Activated CD4-positive, alpha-beta memory T cell treated with anti-CD3 and anti-CD28 coated beads for 36 hours (primary cell): Measurements from ENCODE around the gene GSTCD. TPM values are rescaled to one million over a fixed set of nuclear protein-coding genes. Genes with fewer than 3 reads are reported as not detected.
"Not testable (repeated sequence)": the region's sequence is repeated elsewhere in the genome, so short reads cannot be mapped to it uniquely, and the experiment has no call there.

Source experiments
- CTCF ChIA-PET: fragments of 350-600 bp; sonication (Branson Sonifier 250); formaldehyde crosslinking; loops from one replicate; lab custom pipeline; 2021; ENCODE audit warnings: antibody characterized with exemption, inconsistent platforms; lab: Charles Lee
- POLR2A ChIA-PET: fragments of 350-600 bp; sonication (Branson Sonifier 250); formaldehyde crosslinking; loops from one replicate; lab custom pipeline; 2021; ENCODE audit warnings: antibody characterized with exemption; lab: Charles Lee
- DNase-seq: peaks from one replicate; pipeline ENCODE4 v3.0.0-alpha.2; 2020
- H3K27ac Mint-ChIP-seq: one replicate; pipeline ENCODE4 v1.8.0; 2021; ENCODE audit warnings: mixed read lengths
- H3K27me3 Mint-ChIP-seq: one replicate; pipeline ENCODE4 v1.8.0; 2021; ENCODE audit warnings: mixed read lengths
- H3K36me3 Mint-ChIP-seq: one replicate; pipeline ENCODE4 v1.8.0; 2021; ENCODE audit warnings: mixed read lengths
- H3K4me1 Mint-ChIP-seq: one replicate; pipeline ENCODE4 v1.8.0; 2021; ENCODE audit warnings: low read depth, mixed read lengths
- H3K4me3 Mint-ChIP-seq: one replicate; pipeline ENCODE4 v1.8.0; 2021; ENCODE audit warnings: mild to moderate bottlenecking, mixed read lengths
- H3K9me3 Mint-ChIP-seq: one replicate; pipeline ENCODE4 v1.8.0; 2021; ENCODE audit warnings: mixed read lengths
- intact Hi-C: fragments of 100-400 bp; cut with micrococcal nuclease; formaldehyde crosslinking; loops from one replicate; pipeline ENCODE4 v1.15.1; 2023
- total RNA-seq, 2 experiments: library from RNA; stranded (reverse); gene quantifications; one replicate each; pipeline ENCODE4 v1.2.3, GENCODE V29; 2021

GSTCD gene
- total RNA-seq, 2 experiments from 2014 or later: 15.2 to 16.7 TPM

DNA sequence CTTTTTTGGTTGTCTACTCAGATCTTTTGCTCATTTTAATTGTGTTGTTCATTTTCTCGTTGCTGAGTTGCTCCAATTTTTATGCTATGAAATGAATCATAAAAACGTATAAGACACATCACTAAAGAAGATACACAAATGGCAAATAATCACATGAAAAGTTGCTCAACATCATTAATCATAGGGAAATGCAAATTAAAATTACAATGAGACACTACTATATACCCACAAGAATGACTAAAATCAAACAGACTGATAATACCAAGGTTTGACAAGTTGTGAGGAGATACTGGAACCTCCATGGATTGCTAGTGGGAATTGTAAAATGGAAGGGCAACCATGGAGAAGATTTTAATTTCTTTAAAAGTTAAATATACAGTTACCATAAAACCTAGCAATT, 17.0 kb downstream of the GSTCD start:
- DNase-seq: no peak
- Mint-ChIP-seq H3K9me3 (peaks cover 7% of the 10 kb centered on the region), H3K27me3 (no peaks in the 10 kb centered on the region), H3K36me3 (peaks cover 18% of the 10 kb centered on the region), H3K4me1 (no peaks in the 10 kb centered on the region), H3K27ac (no peak overlapping the region), H3K4me3 (no peak overlapping the region)
- intact Hi-C loops: no loop called here
- POLR2A ChIA-PET: no interaction called here
- CTCF ChIA-PET: no interaction called here

DNA sequence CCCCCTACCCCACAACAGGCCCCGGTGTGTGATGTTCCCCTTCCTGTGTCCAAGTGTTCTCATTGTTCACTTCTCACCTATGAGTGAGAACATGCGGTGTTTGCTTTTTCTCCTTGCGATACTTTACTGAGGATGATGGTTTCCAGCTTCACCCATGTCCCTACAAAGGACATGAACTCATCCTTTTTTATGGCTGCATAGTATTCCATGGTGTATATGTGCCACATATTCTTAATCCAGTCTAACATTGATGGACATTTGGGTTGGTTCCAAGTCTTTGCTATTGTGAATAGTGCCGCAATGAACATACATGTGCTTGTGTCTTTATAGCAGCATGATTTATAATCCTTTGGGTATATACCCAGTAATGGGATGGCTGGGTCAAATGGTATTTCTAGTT, 21.3 kb downstream of the GSTCD start:
- Mint-ChIP-seq H3K36me3 (peaks cover 49% of the 10 kb centered on the region), H3K9me3 (peaks cover 23% of the 10 kb centered on the region)
- H3K4me1 Mint-ChIP-seq, intact Hi-C loops, CTCF ChIA-PET, H3K27me3 Mint-ChIP-seq, DNase-seq, H3K4me3 Mint-ChIP-seq, POLR2A ChIA-PET, H3K27ac Mint-ChIP-seq: not testable (repeated sequence)

GRCh38 chr4:105735217-105735616, 26.6 kb downstream of the GSTCD start:
- H3K27me3 Mint-ChIP-seq, POLR2A ChIA-PET, DNase-seq, H3K4me3 Mint-ChIP-seq, CTCF ChIA-PET, intact Hi-C loops, H3K27ac Mint-ChIP-seq, H3K4me1 Mint-ChIP-seq: not testable (repeated sequence)
- H3K9me3 Mint-ChIP-seq: peaks cover 49% of the 10 kb centered on the region
- H3K36me3 Mint-ChIP-seq: peaks cover 80% of the 10 kb centered on the region

DNA sequence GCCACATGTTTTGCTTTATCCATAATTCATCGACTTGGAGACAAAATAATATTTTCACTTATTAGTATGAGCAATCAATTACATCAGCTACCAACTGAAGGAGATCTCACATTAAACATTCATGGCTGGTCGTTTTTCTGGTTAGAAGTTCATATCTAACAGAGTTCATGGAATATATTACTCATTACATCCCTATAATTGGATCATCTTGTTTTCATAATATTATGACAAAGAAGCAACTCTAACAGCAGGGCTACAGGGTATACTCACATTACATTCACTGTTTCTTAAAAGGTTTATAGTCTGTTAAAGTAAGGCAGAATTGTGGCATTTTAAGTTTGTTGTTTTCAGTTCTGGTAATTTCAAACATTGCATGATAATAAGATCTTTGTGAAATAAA, 33.0 kb downstream of the GSTCD start:
- no peak for DNase-seq
- H3K27ac Mint-ChIP-seq: no peak overlapping the region
- H3K27me3 Mint-ChIP-seq: no peaks in the 10 kb centered on the region
- H3K4me1 Mint-ChIP-seq: no peaks in the 10 kb centered on the region
- ChIA-PET CTCF (no interaction called here), POLR2A (no interaction called here)
- H3K9me3 Mint-ChIP-seq: peaks cover 24% of the 10 kb centered on the region
- no peak overlapping the region for H3K4me3 Mint-ChIP-seq
- intact Hi-C loops: no loop called here
- H3K36me3 Mint-ChIP-seq: peaks cover 42% of the 10 kb centered on the region

DNA sequence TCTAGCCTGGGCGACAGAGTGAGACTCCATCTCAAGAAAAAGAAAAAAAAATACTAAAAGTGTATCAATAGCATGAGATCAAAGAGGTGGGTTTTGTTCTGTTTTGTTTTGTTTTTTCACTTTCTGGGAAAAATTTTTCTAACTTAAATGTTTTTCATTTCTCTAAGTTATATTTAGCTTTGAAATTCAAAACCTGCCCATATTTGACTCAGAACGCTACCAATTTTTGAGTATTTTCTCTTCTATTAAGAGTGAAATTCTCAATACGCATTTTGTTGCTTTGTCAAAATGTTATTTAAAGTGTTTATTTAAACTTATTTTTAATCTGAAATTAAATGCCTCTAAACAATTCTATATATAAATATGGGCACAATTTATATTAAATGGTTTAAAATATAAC, 39.6 kb downstream of the GSTCD start:
- H3K4me3 Mint-ChIP-seq: no peak overlapping the region
- intact Hi-C loops: no loop called here
- CTCF ChIA-PET: no interaction called here

DNA sequence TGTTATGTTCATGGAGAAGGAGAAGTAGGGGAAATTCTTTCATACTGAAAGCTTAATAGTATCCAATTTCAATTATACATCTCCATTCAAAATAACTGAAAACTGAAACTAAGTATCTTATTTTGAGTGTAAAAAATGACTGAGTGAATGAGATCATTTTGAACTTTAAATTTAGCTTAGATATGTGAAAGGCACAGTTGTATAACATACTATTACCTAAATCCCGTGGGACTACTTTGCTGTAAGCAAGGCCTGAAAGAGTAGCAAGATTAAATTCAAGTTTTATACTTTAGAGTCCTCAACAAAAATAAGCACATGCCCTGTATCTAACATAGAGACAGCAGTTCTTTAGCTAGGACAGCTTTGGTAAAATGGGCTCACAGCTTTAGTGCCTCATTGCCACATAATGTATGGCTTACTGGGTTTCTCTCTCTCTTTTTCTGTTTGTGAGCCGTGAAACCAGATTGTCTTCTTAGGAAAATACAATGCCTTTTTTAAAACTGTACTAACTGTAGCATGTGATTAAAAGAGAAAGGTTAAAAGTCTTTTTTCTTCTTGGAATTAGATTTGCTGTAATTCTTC, 43.2 kb downstream of the GSTCD start:
- no peak overlapping the region for H3K27ac Mint-ChIP-seq
- no peaks in the 10 kb centered on the region for H3K9me3 Mint-ChIP-seq
- intact Hi-C loops: no loop called here
- H3K4me3 Mint-ChIP-seq: no peak overlapping the region
- H3K36me3 Mint-ChIP-seq: no peaks in the 10 kb centered on the region
- no peaks in the 10 kb centered on the region for H3K4me1 Mint-ChIP-seq
- POLR2A ChIA-PET: no interaction called here
- CTCF ChIA-PET: no interaction called here
- no peaks in the 10 kb centered on the region for H3K27me3 Mint-ChIP-seq
- DNase-seq: no peak

More for the DNA sequence above, 39.6 kb downstream of the GSTCD start:
- Mint-ChIP-seq H3K27me3 (no peaks in the 10 kb centered on the region), H3K4me1 (no peaks in the 10 kb centered on the region), H3K36me3 (peaks cover 2% of the 10 kb centered on the region), H3K9me3 (no peaks in the 10 kb centered on the region), H3K27ac (no peak overlapping the region)
- POLR2A ChIA-PET: interaction anchor here (0.7 kb wide), 1 partner anchor 279 kb away, joined by 4 read pairs; no protein-coding TSS in a partner anchor
- no peak for DNase-seq

GRCh38 chr4:105753361-105753760, 44.8 kb downstream of the GSTCD start:
- ChIA-PET CTCF (no interaction called here), POLR2A (no interaction called here)
- Mint-ChIP-seq H3K4me3 (no peak overlapping the region), H3K36me3 (no peaks in the 10 kb centered on the region), H3K9me3 (no peaks in the 10 kb centered on the region), H3K27ac (no peak overlapping the region), H3K4me1 (no peaks in the 10 kb centered on the region), H3K27me3 (no peaks in the 10 kb centered on the region)
- DNase-seq: no peak
- intact Hi-C loops: no loop called here

DNA sequence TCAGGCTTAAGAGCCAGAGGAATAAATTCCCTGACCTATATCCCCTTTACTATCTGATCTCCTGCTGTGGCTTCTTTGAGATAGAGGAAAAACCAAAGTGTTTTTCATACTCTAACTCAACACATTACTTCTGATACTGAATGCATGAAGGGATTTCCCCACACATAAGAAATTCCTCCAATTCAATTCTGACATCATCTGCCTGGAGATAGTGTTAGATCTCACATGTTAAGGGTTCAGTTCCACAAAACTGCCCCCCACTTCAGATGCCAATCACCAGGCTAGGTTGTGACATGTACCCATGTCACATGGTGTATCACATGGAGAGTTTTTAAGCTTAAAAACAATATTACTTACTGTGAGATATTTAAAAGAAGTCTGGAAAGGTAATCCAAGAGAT, 46.8 kb downstream of the GSTCD start:
- intact Hi-C loops: no loop called here
- no peaks in the 10 kb centered on the region for H3K4me1 Mint-ChIP-seq

DNA sequence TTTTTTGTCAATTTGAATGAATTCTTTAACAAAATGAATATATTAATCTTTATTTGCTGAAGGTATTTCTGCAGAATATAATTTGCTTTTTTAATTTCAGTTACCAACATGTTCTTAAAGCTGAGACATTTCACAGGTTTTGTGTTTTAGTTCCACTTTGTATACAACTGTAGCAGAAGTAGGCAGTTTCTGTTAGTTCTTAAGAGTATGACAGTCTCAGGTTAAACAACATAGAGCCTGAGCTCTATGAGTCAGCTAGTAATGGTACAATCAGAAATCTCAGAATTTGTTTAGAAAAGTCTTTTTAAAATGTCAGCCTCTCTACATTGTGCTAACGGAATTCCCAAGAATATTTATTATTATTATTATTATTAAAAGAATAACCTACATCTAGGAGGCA, 50.4 kb downstream of the GSTCD start:
- no peak overlapping the region for H3K27ac Mint-ChIP-seq
- intact Hi-C loops: no loop called here
- no peaks in the 10 kb centered on the region for H3K36me3 Mint-ChIP-seq
- H3K4me1 Mint-ChIP-seq: no peaks in the 10 kb centered on the region
- no peaks in the 10 kb centered on the region for H3K9me3 Mint-ChIP-seq
- no peak overlapping the region for H3K4me3 Mint-ChIP-seq
- H3K27me3 Mint-ChIP-seq: no peaks in the 10 kb centered on the region
- no peak for DNase-seq
- ChIA-PET CTCF (no interaction called here), POLR2A (no interaction called here)

More for the DNA sequence above, 46.8 kb downstream of the GSTCD start:
- no peak overlapping the region for H3K4me3 Mint-ChIP-seq
- H3K9me3 Mint-ChIP-seq: no peaks in the 10 kb centered on the region
- CTCF ChIA-PET: no interaction called here
- H3K36me3 Mint-ChIP-seq: no peaks in the 10 kb centered on the region
- H3K27ac Mint-ChIP-seq: no peak overlapping the region
- DNase-seq: no peak
- POLR2A ChIA-PET: no interaction called here
- no peaks in the 10 kb centered on the region for H3K27me3 Mint-ChIP-seq

GRCh38 chr4:105765690-105766407, 57.3 kb downstream of the GSTCD start:
- Mint-ChIP-seq H3K27me3 (no peaks in the 10 kb centered on the region), H3K27ac (no peak overlapping the region), H3K4me1 (no peaks in the 10 kb centered on the region), H3K36me3 (peaks cover 11% of the 10 kb centered on the region), H3K9me3 (peaks cover 10% of the 10 kb centered on the region), H3K4me3 (no peak overlapping the region)
- CTCF ChIA-PET: no interaction called here
- intact Hi-C loops: no loop called here
- POLR2A ChIA-PET: no interaction called here
- DNase-seq: no peak

GRCh38 chr4:105767579-105767978, 59.0 kb downstream of the GSTCD start:
- no peak overlapping the region for H3K27ac Mint-ChIP-seq
- CTCF ChIA-PET: no interaction called here
- H3K4me1 Mint-ChIP-seq: no peaks in the 10 kb centered on the region
- no peak overlapping the region for H3K4me3 Mint-ChIP-seq
- intact Hi-C loops: no loop called here
- H3K36me3 Mint-ChIP-seq: peaks cover 22% of the 10 kb centered on the region
- H3K9me3 Mint-ChIP-seq: peaks cover 27% of the 10 kb centered on the region
- no peak for DNase-seq
- POLR2A ChIA-PET: no interaction called here
- no peaks in the 10 kb centered on the region for H3K27me3 Mint-ChIP-seq

GRCh38 chr4:105770524-105770923, 61.9 kb downstream of the GSTCD start:
- H3K9me3 Mint-ChIP-seq: peaks cover 38% of the 10 kb centered on the region
- H3K27ac Mint-ChIP-seq, H3K27me3 Mint-ChIP-seq, POLR2A ChIA-PET, DNase-seq, CTCF ChIA-PET, H3K4me3 Mint-ChIP-seq, H3K4me1 Mint-ChIP-seq, intact Hi-C loops: not testable (repeated sequence)
- peaks cover 35% of the 10 kb centered on the region for H3K36me3 Mint-ChIP-seq

GRCh38 chr4:105772065-105772464, 63.5 kb downstream of the GSTCD start:
- H3K9me3 Mint-ChIP-seq: peaks cover 38% of the 10 kb centered on the region
- peaks cover 35% of the 10 kb centered on the region for H3K36me3 Mint-ChIP-seq
- CTCF ChIA-PET, H3K27ac Mint-ChIP-seq, intact Hi-C loops, POLR2A ChIA-PET, H3K4me1 Mint-ChIP-seq, DNase-seq, H3K27me3 Mint-ChIP-seq, H3K4me3 Mint-ChIP-seq: not testable (repeated sequence)
